LNCAP (cell line): ENCODE results near the gene UCHL5.

Experiments
- TF ChIP-seq, protein P1 (sequence below): fragments of 450-650 bp; IDR thresholded peaks from 2 replicates; pipeline ENCODE4 v1.5.1; 2017; ENCODE audit warnings: mild to moderate bottlenecking

UCHL5 gene

DNA sequence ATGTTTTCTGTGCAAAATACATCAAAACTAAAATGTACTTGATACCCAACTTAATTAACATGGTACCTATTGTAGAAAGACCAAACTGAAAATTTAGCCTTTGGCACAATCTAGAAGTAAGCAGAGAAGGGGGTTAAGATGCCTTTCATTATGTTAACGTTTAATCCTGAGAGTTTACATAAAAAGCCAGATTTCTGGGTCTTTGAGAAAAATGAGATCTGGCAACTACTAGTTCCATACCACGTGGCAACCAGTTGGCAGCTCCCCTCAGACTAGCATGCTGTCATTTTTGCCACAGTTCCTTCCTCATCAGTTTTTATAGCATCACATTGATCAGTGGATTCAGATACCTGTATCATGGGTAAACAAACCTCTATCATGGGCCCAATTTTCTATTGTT is 1.8 kb upstream of the UCHL5 start:
- TF ChIP-seq, protein P1, sequence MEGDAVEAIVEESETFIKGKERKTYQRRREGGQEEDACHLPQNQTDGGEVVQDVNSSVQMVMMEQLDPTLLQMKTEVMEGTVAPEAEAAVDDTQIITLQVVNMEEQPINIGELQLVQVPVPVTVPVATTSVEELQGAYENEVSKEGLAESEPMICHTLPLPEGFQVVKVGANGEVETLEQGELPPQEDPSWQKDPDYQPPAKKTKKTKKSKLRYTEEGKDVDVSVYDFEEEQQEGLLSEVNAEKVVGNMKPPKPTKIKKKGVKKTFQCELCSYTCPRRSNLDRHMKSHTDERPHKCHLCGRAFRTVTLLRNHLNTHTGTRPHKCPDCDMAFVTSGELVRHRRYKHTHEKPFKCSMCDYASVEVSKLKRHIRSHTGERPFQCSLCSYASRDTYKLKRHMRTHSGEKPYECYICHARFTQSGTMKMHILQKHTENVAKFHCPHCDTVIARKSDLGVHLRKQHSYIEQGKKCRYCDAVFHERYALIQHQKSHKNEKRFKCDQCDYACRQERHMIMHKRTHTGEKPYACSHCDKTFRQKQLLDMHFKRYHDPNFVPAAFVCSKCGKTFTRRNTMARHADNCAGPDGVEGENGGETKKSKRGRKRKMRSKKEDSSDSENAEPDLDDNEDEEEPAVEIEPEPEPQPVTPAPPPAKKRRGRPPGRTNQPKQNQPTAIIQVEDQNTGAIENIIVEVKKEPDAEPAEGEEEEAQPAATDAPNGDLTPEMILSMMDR, result no peak

DNA sequence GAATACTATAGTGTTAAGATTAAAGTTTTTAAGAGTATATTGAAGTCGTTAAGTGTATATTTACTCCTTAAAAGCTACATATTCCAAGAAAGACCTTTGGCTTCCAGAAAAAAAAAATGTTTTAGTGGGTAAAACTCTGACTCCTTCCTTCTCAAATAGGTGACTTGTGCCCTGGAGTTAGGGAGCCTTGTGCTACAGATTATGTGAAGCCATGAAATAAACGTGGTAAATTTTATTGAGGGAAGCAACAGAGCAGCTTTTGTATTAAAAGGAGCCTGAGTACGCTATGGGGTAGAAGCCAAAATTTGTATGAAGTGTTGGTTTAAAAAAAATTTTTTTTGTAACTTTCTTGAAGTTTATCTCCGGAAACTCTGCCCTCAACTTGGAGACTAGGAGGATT is 1.2 kb upstream of the UCHL5 start:
- TF ChIP-seq, protein P1, result no peak

DNA sequence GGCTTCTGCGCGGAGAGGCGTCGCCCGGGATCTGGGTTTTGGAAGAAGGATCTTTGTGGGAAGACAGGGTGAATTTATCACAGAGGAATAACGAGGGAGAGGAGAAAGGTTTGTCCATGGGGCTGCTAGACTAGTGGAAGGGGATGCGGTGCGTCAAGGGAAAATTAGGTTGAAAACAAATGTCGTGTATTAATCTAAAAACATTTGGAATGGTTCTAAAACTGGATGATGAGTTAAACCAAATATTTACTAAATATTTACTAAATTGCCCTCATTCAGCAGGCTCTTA is 899 bp upstream of the UCHL5 start:
- TF ChIP-seq, protein P1, result no peak

DNA sequence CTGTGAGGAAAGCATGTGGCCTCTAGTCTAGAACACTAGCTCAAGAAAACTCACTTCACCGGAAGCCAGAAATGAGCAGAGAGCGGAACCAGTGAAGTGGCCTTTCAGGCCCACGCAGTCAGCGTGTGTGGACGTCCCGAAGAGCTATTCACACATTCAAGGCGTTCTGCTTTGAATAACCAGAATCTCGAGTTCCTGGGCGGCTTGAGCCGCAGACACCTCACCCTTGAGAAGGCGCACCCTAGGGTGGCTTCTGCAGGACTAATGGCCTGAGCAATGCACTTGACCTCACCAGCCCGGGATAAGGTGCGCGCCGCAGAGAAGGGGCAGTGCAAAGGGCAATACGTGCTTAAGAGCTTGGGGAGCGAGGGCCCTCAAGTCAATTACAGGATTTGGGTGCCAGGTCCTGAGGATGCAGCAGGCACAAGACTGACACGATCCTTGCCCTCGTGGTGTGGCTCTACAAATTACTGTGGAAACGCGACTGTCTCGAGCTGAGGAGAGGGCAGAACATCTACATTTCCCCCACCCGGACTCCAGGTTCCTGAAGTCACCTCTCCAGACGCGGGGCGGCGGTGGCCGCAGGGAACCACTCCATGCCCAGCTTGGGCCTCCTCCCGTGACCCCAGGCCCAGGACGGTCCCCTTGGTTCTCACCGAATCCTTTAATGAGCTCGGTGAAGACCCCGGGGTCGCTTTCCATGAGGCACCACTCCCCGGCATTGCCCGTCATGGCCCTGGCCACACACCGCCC is 455 bp downstream of the UCHL5 start:
- TF ChIP-seq, protein P1, result no peak

DNA sequence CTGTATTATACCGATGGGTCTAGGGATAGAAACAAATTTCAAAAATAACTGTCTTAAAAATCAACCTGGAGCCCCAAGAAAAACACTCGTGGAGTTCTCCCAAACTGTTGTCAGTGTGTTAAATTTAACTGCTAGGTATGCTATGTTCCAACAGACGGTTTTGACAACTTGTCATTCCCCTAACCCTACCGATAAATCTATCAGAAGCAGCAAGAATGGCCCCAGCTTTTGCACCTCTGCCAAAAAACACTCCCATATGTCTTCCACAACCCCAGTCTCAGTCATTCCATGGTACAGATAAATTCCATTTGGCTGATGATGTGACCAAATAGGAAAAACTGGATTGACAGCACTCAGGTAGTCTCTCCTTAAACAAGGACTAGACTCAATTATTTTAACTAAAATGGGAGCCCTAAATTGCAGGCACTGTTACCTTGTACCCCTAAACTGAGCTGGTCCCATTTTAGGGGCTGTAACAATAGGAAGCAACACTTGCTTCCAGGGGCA is 4.9 kb downstream of the UCHL5 start:
- TF ChIP-seq, protein P1, result no peak

DNA sequence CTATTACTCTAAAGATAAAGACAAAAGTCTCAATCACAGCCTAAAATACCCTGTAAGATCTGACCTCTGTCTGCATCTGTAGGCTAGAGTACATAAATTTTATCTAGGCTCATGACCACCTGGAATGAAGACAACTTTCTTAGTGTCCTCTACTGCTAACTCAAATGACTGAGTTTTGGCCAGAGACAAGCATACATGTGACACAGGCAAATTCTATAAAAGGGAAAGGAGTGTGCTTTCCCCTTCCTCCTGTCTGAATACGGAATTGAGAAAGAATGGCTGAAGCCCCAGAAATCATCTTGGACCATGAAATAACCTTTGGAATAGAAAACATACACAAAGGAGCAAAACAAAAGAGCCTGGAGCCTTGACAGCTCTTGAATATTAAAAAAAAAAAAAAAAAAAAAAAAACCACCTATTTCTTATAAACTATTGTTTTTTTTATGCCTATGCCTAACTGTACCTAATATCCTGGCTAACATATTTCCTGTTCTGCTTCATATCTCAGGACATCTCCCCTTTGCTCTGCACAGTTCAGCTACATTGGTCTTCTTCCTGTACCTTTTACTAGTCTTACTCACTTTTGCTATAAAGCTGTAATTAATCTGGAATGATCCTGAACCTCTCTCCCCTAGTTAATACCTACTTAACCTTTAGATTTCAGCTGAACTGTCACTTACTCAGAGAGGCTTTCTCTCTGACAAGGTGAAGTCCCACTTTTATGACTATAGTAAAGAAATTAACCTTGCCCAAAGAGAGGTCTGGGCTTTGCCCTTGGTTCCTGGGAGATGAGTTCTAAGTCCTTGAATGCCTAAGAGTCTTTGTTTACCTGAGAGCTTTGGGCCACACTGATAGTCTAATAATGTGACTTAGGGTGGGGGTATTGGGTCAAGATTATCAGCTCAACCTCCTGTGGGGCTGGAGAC is 16.1 kb downstream of the UCHL5 start:
- TF ChIP-seq, protein P1, result no peak

DNA sequence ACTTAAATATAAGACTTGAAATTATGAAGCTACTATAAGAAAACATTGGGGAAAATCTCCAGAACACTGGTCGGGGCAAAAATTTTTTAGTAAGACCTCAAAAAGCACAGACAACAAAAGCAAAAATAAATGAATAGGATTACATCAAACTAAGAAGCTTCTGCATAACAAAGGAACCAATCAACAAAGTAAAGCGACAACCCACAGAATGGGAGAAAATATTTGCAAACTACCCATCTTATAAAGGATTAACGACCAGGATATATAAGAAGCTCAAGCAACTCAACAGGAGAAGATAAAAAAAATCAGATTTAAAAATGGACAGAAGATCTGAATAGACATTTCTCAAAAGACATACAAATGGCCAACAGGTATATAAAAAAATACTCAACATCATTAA is 19.1 kb downstream of the UCHL5 start:
- TF ChIP-seq, protein P1, result no peak
